SK-N-DZ (cell line): Measurements from ENCODE around the gene CD46.

Experiments
- small RNA-seq, 2 experiments: library from RNA; depleted of rRNA; stranded (forward); fragments of <200 nt; gene quantifications; one replicate each; pipeline ENCODE3, GENCODE V24; 2014

The CD46 gene

Small RNA genes lying within 50 kb of the gene (small RNA-seq; reads per million reads assigned to genes)
- gene RNA5SP534 = 0 reads per million in 2 experiments
